ENCODE results near the gene FBXL20. TPM values are rescaled to one million over a fixed set of nuclear protein-coding genes. Genes with fewer than 3 reads are reported as not detected.

Gene FBXL20
- total RNA-seq, 2 experiments from 2014 or later, result 16.9 to 18.9 TPM

- Mint-ChIP-seq H3K27ac (no peak overlapping the region), H3K36me3 (ENCODE audit: low read depth) (no peaks in the 10 kb centered on the region), H3K4me3 (no peak overlapping the region), H3K4me1 (peaks cover 29% of the 10 kb centered on the region), H3K9me3 (ENCODE audit: low read depth) (no peaks in the 10 kb centered on the region), H3K27me3 (no peaks in the 10 kb centered on the region)
- CTCF ChIA-PET, result interaction anchor here (0.6 to 10.6 kb wide), 14 partner anchors 9 to 1629 kb away, joined by 3 to 170 read pairs (median 6); partner anchors contain the start of genes RPL19 and STAC2
- ATAC-seq, result no peak
- intact Hi-C loops (cut with DNase I, micrococcal nuclease), result loop anchor here (5.0 to 10.0 kb wide), 4 partner anchors 70 to 397 kb away; partner anchors contain the start of genes ARL5C (in 1 of the 2), LASP1 (in 1 of the 2) and STARD3 (in 1 of the 2)
- no peak for DNase-seq
- POLR2A ChIA-PET, result interaction anchor here (1.1 to 2.2 kb wide), 2 partner anchors 32 to 37 kb away, joined by 5 to 10 read pairs; partner anchors contain the start of gene RPL19
Measured at GRCh38 chr17:39237586-39237985, 163.8 kb downstream of the FBXL20 start.

DNA sequence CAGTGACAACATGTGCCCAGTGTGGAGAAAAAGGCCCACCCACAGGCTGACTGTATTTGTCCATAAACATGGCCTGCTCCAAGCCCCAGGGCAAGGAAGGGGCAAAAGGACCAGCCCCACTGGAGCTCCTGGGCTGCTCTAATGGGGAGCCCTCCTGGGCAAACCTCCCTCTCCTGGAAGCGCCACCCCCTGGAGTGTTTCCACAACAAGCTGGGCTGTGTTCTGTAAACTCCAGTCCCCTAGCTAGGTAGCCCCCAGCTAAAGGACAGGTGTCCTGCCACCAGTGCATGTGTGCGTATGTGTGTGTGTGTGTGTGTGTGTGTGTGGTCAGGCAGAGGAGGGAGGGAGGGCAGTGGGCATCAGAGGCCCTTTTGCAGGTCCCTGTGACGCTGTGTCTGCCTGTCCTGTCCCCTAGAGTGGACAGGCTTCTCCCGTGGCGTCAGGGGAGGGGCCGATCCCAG lies 164.4 kb downstream of the FBXL20 start:
- intact Hi-C loops (cut with DNase I, micrococcal nuclease), result loop anchor here (5.0 to 10.0 kb wide), 4 partner anchors 70 to 398 kb away; partner anchors contain the start of genes ARL5C (in 1 of the 2), LASP1 (in 1 of the 2) and STARD3 (in 1 of the 2)
- no peak for ATAC-seq
- Mint-ChIP-seq H3K4me1 (peaks cover 33% of the 10 kb centered on the region), H3K4me3 (no peak overlapping the region), H3K27ac (no peak overlapping the region), H3K36me3 (ENCODE audit: low read depth) (no peaks in the 10 kb centered on the region), H3K9me3 (ENCODE audit: low read depth) (no peaks in the 10 kb centered on the region), H3K27me3 (no peaks in the 10 kb centered on the region)
- DNase-seq, result no peak
- ChIA-PET POLR2A (no interaction called here), CTCF (interaction anchor here (0.6 to 10.6 kb wide), 14 partner anchors 10 to 1628 kb away, joined by 3 to 170 read pairs (median 6); partner anchors contain the start of gene STAC2)

DNA sequence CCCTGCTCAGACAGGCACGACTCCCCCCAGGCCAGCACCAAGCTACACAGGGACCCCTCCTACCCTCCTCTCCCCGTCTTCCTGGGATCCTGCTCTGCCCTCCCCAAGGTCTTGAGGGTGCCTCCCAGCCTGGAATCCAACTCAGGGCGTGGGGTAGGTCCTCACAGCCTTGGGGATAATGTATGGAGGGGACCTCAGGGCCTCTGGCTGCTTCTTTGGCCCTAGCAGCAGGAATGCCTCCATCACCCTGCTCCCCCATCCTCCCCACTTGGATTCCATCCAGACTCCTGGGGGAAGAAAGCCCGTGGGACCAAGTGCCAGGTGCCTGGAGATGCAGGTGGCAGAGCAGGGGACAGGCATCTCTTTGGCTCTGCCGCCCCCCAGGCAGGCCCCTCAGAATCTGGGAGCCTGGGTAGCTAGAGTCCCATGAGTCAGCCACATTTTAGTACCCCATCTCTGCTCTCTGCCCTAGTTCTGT lies 164.9 kb downstream of the FBXL20 start:
- peaks cover 38% of the 10 kb centered on the region for H3K4me1 Mint-ChIP-seq
- H3K27me3 Mint-ChIP-seq, result peaks cover 5% of the 10 kb centered on the region
- DNase-seq, result no peak
- H3K9me3 Mint-ChIP-seq (ENCODE audit: low read depth), result no peaks in the 10 kb centered on the region
- intact Hi-C loops (cut with DNase I, micrococcal nuclease), result loop anchor here (5.0 to 10.0 kb wide), 4 partner anchors 69 to 398 kb away; partner anchors contain the start of genes ARL5C (in 1 of the 2), LASP1 (in 1 of the 2) and STARD3 (in 1 of the 2)
- ChIA-PET CTCF (interaction anchor here (0.6 to 10.6 kb wide), 23 partner anchors 10 to 537 kb away, joined by 3 to 170 read pairs (median 4); partner anchors contain the start of genes MED1, RPL19 and STAC2), POLR2A (interaction anchor here (1.5 kb wide), 1 partner anchor 30 kb away, joined by 3 read pairs; no protein-coding TSS in a partner anchor)
- H3K27ac Mint-ChIP-seq, result no peak overlapping the region
- H3K4me3 Mint-ChIP-seq, result no peak overlapping the region
- no peak for ATAC-seq
- H3K36me3 Mint-ChIP-seq (ENCODE audit: low read depth), result no peaks in the 10 kb centered on the region

- ChIA-PET CTCF (interaction anchor here (0.5 to 10.6 kb wide), 31 partner anchors 9 to 682 kb away, joined by 3 to 170 read pairs (median 4); partner anchors contain the start of genes MED1, RPL19 and STAC2), POLR2A (interaction anchor here (0.6 to 1.5 kb wide), 2 partner anchors 30 to 405 kb away, joined by 3 read pairs; no protein-coding TSS in a partner anchor)
- Mint-ChIP-seq H3K4me1 (peaks cover 41% of the 10 kb centered on the region), H3K36me3 (ENCODE audit: low read depth) (no peaks in the 10 kb centered on the region), H3K9me3 (ENCODE audit: low read depth) (no peaks in the 10 kb centered on the region), H3K4me3 (no peak overlapping the region), H3K27me3 (peaks cover 5% of the 10 kb centered on the region), H3K27ac (no peak overlapping the region)
- peak; percentile 84 for ATAC-seq
- intact Hi-C loops (cut with DNase I, micrococcal nuclease), result loop anchor here (5.0 to 10.0 kb wide), 4 partner anchors 69 to 399 kb away; partner anchors contain the start of genes ARL5C (in 1 of the 2), LASP1 (in 1 of the 2) and STARD3 (in 1 of the 2)
- peak; percentile 78 for DNase-seq
Measured at GRCh38 chr17:39235555-39236449, 165.6 kb downstream of the FBXL20 start.

DNA sequence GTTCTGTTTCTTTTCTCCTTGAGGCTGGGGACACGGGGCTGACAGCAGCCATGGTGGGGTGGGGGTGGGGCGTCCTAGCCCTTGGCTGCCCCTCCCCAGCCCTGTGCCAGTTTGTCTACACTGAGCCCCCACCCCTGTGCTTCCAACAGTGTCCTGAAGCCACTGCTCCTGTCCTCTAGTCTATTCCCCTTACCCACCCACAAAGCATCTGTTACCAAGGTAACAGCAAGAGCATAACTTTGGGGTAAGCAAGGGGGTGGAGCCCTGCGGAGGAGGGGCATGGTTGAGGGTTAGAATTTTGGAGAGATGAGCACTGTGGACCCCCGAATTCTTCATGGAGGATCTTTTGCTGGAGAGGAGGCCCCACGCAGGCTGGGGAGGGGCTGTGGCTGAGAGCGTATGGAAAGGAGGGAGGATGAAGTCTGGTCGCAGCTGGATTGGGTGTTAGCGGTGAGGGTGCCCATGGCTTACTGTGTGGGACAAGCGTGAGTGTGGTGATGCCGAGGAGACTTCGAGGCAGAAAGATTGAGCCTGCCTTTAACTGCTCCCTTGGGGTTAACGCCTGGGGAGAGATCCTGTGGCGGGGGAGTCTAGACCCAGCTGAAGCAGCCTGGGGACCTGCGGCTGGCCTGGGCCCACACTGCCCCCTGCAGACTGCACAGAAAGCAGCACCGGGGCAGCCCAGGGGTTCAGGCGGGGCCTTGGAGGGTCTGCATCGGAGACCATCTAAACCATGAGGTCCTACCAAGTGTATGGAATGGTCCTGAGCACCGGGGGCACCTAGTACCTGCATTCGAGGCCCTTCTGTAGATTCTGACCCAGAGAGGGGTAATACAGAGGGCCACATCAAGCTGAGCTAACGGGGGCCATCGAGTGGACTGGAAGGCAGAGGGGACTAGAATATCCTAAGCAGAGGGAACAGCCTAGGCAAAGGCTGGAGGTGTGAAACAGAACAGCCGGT lies 169.6 kb downstream of the FBXL20 start:
- CTCF ChIA-PET, result interaction anchor here (0.5 to 10.6 kb wide), 24 partner anchors 8 to 664 kb away, joined by 3 to 170 read pairs (median 3); partner anchors contain the start of genes CACNB1, PLXDC1 and RPL19
- Mint-ChIP-seq H3K36me3 (ENCODE audit: low read depth) (no peaks in the 10 kb centered on the region), H3K4me1 (peaks cover 18% of the 10 kb centered on the region), H3K27ac (no peak overlapping the region), H3K27me3 (peaks cover 18% of the 10 kb centered on the region), H3K9me3 (ENCODE audit: low read depth) (no peaks in the 10 kb centered on the region), H3K4me3 (peak overlapping the region; percentile 6)
- peak; percentile 78 for DNase-seq
- peak; percentile 72 for ATAC-seq
- intact Hi-C loops (cut with DNase I, micrococcal nuclease), result loop anchor here in 1 of 2 experiments (1.0 to 10.0 kb wide), 2 partner anchors 25 to 403 kb away; partner anchors contain the start of gene STARD3
- POLR2A ChIA-PET, result no interaction called here

DNA sequence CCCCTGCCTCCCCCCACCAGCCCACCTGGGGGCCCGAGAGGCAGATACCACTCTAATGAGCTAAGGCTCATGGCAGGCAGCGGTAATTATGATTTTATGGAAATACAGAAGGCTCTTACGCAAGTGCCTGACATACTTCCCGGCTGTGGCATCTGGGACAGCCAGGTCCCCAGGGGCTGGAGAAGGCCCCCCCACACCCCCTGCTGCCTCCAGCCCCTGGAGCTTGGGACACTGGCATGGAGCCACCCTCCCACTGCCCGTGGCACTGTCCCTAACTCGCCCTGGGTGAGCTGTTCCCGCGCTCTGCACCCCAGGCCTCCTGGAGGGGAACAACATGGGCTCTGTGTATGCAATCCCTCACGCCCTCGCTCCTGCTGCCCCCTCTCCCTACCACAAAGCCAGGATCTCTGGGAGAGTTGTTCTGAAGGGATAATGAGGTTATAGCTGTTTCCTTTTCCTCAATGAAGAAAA lies 170.3 kb downstream of the FBXL20 start:
- intact Hi-C loops (cut with DNase I, micrococcal nuclease), result loop anchor here in 1 of 2 experiments (10.0 kb wide), 1 partner anchor 404 kb away; the partner anchor contains the start of gene STARD3
- Mint-ChIP-seq H3K36me3 (ENCODE audit: low read depth) (no peaks in the 10 kb centered on the region), H3K9me3 (ENCODE audit: low read depth) (no peaks in the 10 kb centered on the region), H3K27me3 (peaks cover 21% of the 10 kb centered on the region), H3K4me3 (no peak overlapping the region), H3K4me1 (peaks cover 19% of the 10 kb centered on the region), H3K27ac (no peak overlapping the region)
- ChIA-PET CTCF (interaction anchor here (0.6 to 10.6 kb wide), 15 partner anchors 8 to 248 kb away, joined by 3 to 170 read pairs (median 5); partner anchors contain the start of genes CACNB1, PLXDC1 and RPL19), POLR2A (no interaction called here)
- no peak for DNase-seq
- ATAC-seq, result no peak

- ChIA-PET CTCF (interaction anchor here (0.8 to 10.6 kb wide), 7 partner anchors 9 to 247 kb away, joined by 3 to 170 read pairs (median 7); partner anchors contain the start of genes CACNB1 and RPL19), POLR2A (no interaction called here)
- Mint-ChIP-seq H3K27me3 (peaks cover 24% of the 10 kb centered on the region), H3K4me1 (peaks cover 16% of the 10 kb centered on the region), H3K9me3 (ENCODE audit: low read depth) (no peaks in the 10 kb centered on the region), H3K4me3 (no peak overlapping the region), H3K36me3 (ENCODE audit: low read depth) (no peaks in the 10 kb centered on the region), H3K27ac (no peak overlapping the region)
- intact Hi-C loops (cut with DNase I, micrococcal nuclease), result loop anchor here in 1 of 2 experiments (10.0 kb wide), 1 partner anchor 404 kb away; the partner anchor contains the start of gene STARD3
- DNase-seq (no peak), ATAC-seq (no peak)
Measured at GRCh38 chr17:39230361-39230760, 171.1 kb downstream of the FBXL20 start.

DNA sequence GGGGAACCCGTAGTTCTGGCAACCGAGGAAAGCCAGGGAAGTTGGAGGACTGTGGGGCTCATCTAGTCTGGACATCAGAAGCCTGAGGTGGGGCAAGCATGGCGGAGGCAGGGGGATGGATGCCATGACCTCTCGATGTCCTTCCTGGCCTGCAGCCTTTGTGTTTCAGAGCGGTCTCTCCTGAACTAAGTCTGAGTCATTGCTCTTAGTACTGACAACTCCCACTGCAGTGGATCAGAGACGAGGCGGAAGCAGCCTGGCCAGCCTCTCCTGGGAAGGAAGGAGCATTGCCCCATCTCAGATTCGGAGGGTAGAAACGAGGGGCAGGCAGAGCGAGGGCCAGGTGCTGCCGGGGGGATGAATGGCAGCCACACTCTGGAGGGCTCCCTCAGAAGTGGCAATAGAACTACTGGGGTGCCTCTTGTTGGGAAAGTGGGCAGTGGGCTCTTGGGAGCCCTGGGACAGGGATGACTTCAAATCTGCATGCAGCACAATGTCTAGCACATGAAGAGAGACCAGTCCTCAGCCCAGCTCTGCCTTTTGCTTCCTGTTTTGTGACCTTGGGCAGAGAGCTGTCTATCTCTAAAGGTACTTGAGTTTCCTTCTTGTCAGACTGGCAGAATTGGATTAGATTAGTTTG lies 172.0 kb downstream of the FBXL20 start:
- DNase-seq, result no peak
- no peak for ATAC-seq
- CTCF ChIA-PET, result interaction anchor here (0.7 to 10.6 kb wide), 3 partner anchors 12 to 330 kb away, joined by 3 to 135 read pairs (median 6); no protein-coding TSS in a partner anchor
- POLR2A ChIA-PET, result interaction anchor here (0.7 kb wide), 1 partner anchor 150 kb away, joined by 3 read pairs; no protein-coding TSS in a partner anchor
- Mint-ChIP-seq H3K36me3 (ENCODE audit: low read depth) (no peaks in the 10 kb centered on the region), H3K4me3 (no peak overlapping the region), H3K27ac (no peak overlapping the region), H3K9me3 (ENCODE audit: low read depth) (no peaks in the 10 kb centered on the region), H3K27me3 (peaks cover 26% of the 10 kb centered on the region), H3K4me1 (peaks cover 18% of the 10 kb centered on the region)
- intact Hi-C loops (cut with DNase I, micrococcal nuclease), result no loop called here

- ATAC-seq, result no peak
Measured at GRCh38 chr17:39227364-39227919, 174.0 kb downstream of the FBXL20 start.

More at GRCh38 chr17:39227364-39227919, 174.0 kb downstream of the FBXL20 start:
- intact Hi-C loops (cut with DNase I, micrococcal nuclease), result no loop called here
- CTCF ChIA-PET, result interaction anchor here (0.6 to 2.7 kb wide), 2 partner anchors 9 to 27 kb away, joined by 3 to 9 read pairs; partner anchors contain the start of gene RPL19
- Mint-ChIP-seq H3K4me3 (no peak overlapping the region), H3K27ac (no peak overlapping the region), H3K27me3 (peaks cover 37% of the 10 kb centered on the region), H3K36me3 (ENCODE audit: low read depth) (no peaks in the 10 kb centered on the region), H3K9me3 (ENCODE audit: low read depth) (no peaks in the 10 kb centered on the region), H3K4me1 (peaks cover 18% of the 10 kb centered on the region)
- POLR2A ChIA-PET, result no interaction called here
- DNase-seq, result no peak
